GM19023 (cell line): Measurements from ENCODE around the gene CCM2.
A peak's percentile ranks its signal among the peaks of the same experiment; 100 is the strongest.
"Not testable (repeated sequence)": the region's sequence is repeated elsewhere in the genome, so short reads cannot be mapped to it uniquely, and the experiment has no call there.

Source experiments
- ATAC-seq: cut with Tn5 transposase; IDR thresholded peaks from one replicate; pipeline ENCODE4 v1.9.1; 2021; ENCODE audit warnings: mild to moderate bottlenecking, moderate library complexity; ENCODE audit not compliant: unreplicated experiment

Gene CCM2

DNA sequence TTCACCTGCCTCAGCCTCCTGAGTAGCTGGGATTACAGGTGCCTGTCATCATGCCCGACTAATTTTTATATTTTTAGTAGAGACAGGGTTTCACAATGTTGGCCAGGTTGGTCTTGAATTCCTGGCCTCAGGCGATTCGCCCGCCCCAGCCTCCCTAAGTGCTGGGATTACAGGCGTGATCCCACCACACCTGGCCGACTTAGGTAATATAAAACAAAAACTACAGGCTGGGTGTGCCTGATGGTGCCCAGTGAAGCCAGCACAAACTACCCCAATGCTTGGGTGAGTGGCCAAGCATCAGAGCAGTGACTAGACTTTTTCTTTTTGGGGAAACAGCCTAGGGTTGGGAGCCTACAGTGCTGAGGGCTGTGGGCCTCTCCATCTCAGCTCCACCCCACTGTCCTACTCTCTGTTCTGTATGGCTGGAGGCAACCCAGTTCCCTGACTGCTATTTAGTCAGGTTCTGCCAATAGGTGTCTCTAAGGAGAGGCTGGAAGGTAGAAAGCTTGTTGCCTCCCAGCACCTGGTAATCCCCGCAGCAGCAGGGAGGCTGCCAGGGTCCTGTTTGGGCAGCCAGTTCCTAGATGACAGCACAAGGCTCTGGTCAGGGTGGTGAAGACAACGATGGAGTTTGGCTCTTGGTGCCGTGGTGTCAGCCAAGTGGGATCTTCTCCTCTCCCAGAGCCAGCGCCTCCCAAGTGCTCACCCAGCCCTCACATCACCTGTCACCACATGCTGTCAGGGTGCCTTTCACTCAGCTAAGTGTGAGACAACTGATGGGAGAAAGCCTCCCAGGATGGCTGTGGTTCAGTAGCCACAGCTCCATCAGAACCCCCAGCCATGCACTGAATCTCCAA, 99.2 kb downstream of the CCM2 start:
- no peak for ATAC-seq

DNA sequence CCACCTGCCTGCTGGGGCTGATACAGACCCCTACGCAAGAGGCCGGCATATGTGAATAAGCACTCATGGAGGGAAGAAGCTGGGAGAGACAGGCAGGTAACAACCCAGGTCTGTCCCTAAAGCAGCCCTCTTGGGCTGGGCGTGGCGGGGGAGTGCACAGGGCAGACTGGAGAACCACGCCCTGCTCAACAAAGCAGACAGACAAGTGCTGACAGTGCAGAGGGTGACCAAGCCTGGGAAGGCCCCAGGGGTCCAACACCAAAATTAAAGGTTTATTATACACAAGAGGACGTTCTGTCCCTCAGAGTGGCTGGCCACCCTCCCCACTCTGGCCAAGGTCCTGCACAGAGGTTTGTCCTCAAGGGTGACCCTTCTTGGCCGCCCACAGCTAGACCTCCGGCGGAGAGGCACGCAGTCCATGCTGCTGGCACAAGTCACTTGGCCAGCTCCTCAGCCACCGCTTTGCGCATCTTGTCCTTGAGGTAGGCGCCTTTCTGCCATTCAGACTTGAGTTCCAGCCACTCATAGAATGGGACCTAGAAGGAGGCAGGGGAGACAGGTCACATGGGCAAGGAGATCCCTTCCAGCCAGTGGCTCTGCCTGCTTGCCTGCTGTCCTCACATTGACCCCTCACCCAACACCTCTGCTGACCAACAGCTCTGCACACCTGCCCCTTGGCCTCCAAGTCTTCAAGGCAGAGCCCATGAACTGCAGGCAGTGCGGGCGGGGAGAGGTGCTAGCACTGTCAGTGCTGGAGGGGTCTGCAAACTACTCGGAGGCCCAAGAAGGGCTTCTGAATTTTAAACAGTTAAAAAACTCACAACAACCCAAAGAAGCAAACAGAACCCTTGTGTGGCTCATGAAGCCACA, 100.1 kb downstream of the CCM2 start:
- no peak for ATAC-seq

DNA sequence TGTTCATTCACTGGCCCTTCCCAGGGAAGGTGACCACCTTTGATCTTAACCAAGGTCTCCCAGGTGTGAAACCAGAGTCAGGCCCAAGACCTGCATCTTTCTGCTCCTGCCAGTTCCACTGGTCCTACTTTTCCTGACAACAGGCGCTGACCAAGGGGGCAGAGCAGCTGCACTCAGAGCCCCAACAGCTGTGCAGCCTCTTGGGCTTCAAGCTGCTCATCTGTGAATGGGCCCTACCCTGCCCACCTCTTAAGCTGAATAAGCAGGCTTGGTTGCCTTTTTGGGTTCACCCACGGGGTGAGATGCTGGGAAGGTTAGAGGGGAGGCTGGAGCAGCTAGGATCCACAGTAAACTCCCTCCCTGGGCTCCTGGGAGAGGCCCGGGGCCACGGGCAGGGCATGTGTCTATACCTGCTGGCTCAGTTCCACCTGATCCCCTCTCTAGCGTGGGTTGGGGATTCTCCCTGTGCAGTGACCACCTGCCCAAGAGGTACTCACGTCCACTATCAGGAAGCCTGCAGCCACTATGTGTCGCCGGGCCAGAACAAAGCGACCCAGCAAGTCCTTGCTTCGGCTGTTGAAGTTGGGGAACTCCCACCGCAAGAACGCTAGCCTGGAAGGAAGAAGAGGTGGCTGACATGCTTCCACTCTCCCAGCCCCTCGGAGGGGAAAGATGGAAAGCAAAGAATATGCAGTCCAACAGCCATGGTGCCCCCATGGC, 100.9 kb downstream of the CCM2 start:
- ATAC-seq = no peak

DNA sequence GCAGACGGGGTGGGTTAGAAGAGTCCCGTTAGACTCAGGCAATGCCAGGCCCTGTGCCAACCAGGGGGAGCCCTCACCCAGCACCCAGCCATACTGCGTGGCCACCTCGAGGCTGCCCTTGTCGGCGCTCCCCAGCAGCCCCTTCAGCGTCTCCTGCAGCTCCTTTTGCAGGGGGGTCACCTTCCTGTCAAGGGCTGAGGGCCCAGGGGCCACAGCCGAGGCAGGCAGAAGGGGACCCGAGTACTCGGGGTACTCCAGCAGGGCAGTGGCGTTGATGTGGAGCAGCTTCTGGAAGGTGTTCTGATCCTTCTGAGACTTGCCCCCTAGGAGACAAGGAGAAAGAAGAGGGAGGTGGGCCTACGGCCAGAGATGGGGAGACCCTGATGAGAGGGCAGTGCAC, 101.7 kb downstream of the CCM2 start:
- no peak for ATAC-seq

DNA sequence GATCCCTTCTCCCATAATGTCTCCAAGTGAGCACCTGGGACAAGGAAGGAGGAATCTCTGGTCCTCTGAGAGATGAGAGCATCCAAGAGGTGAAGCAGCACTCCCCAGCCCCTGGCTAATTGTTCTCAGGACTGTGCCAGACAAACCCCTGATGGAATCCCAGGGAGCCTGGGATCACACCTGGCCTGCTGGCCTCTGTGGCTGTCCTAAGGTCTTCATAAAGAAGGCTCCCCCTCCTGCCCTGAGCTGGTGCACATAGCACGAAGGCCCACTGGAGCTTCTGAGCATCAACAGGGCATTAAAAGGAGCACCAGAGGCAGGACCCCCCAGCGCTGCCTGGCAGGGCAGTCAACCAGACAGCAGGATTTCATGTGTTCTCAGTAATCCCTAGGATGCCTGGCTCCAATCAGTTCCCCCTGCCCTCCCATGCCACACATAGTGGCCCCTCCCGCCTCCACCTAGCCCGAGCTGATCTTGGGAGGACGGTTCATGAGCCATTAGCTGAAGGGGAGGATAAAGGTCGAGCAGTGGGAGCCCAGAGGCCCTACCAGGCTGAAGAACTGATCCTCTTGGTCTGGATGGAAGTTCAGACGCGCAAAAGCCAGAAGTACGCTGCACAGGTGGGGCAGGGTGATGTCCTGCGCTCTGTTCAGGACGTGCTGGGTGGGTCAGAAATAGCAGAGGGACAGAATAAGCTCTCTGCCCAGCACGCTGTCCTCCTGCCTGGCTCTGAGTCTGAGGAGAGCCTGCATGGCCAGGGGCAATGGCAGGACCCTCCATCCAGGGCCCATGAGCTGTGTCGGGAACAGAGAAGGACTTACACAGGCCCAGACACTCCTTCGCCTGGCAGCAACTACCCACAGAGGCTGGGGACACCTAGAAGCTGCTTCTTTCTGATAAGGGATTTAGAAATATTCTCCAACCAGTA, 103.0 kb downstream of the CCM2 start:
- no peak for ATAC-seq

DNA sequence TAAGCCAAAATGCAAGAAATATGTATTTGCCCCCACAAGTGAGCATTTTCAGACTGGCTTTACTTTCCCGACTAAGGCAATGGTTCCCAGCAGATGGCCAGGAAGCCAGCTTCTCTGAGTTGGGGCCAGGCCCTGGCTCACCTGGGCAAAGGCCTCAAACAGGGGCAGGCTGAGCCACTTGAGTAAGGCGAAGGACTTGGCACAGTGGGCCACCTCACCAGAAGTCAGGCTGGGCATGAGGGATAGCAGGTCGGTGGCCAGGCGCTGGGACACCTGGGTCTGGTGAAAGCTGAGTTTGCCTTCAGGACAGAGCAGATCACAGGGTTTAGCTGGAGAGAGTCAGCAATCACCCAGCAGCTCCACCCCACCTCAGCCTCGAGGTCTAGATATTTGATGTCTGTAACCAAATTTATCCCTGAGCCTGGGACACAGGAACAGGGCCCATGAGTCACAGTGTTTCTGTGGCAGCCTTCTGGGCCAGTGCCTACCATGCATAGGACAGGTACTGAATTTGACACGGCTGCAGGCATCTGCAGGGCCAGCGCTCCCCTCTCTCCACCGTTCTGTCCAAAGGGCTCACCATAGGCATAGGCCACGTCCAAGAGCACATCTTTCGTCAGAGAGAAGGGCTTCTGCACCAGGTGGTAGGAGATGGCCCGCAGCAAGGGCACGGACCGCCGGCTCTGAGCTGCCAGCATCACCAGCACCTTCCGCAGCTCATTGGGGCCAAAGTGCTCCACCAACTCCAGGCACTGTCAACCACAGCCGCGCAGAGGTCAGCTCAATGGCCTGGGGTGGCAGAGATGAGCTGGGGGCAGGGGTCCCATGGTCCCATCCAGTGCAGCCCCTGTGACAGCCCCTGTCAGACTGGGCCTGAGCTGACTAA, 104.2 kb downstream of the CCM2 start:
- ATAC-seq = no peak

DNA sequence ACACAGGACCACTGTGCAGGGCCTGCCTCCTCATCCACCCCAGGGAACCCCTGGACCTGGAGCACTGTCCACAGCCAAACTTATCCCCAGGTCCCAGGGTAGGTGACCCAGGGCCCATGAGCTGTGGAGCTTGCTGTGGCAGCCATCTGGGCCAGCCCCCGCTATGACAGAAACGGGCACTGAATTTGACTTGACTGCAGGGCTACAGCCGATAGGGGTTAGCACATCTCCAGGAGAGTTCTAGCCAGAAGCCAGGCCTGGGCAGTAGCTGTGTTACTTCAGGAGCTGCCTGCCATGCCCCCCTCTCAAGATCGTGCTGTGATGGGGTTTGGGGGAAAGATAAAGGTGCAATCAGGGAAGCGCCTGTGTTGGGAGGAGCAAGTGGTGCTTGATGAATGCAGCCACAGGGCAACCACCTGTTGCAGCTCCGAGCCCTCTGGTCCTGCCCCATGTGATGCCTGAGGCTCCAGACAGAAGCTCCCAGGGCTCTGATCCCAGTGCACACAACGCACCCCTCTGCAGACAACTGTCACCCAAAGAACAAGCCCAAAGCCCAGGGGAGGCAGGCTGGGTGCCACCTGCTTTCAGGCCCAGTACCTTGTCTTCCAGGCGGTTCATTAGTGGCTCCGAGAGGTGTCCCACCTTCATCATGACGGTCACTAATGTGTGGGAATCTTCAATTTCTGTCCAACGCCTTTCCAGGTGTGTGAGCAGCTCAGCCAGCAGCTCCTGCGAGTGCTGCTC, 105.0 kb downstream of the CCM2 start:
- ATAC-seq = no peak

DNA sequence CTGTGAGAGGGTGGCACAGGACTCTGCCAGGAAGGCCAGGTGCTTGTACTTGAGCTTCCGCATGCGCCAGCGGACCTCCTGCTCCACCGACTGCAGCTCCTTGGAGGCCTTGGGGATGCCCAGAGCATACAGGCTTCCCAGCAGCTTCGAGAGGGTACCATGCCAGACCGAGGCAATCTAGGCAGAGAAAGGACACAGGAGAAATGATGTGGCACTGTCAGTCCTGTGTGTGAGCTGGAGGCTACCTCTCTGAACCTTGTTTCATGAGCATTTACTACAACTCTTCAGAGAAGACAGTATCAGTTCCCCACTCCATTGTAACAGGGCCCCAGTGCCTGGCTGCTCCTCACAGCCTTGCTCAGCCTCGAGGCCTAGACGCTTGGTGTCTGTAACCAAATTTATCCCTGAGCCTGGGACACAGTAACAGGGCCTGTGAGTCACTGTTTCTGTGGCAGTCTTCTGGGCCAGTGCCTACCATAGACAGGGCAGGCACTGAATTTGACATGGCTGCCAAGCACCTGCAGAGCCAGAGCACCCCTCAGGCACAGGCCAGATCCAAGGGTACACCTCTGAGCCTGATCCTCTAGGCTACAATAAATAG, 105.7 kb downstream of the CCM2 start:
- no peak for ATAC-seq

DNA sequence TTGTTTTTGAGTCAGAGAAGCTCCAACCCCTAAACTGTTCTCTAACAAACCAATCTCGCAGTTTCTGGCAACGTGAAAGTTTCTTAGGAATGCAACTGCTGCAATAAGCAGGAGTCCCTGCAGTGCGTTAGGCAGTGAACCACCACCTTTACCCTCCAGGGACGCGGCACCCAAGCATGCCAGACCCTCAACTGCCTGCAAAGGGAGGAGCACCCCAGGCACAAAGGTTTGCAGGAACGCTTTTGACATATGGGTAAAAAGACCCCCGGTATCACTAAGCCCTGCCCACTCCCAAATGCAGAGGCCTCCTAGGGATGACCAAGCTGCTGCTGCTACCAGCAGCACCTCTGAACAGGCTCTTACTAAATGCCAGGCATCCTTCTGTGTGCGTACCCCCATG, 106.8 kb downstream of the CCM2 start:
- ATAC-seq = no peak

DNA sequence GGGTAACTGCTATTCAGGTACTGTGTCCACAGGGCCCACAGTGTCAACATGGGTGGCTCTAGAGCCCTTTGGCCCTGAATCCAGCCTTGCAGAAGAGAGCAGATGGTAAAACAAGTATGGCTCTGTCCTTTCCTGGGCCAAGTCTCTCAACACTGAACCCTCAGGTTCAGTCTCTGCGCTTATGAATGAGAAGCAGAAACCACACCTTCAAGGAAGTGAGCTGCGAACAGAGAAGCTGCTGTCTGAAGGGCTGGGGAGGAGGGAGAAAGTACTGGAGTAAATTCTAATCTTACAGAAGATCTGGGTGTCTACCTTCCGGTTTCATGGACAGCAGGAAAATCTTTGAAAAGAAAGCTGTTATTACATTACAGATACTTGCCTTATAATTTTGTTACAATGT, 107.4 kb downstream of the CCM2 start:
- no peak for ATAC-seq

DNA sequence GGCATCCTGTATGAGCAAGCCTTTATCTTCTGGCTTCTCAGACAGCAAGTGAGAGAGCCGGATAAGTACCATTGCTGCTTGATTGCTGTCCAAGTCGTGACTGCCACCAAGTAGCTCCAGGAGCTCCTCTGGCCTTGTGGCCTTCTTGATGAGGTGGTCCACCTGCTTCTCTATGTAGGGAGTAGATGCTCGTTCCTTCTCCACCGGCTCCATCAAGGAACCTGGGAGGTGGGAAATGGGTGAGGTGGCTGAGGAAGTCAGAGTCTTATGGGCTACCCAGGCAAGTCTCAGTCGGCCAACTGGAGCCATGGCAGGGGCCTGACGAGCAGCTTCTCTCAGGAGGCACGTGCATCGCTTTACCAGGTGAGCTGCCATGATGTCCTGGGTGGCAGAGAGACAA, 108.9 kb downstream of the CCM2 start:
- no peak for ATAC-seq

DNA sequence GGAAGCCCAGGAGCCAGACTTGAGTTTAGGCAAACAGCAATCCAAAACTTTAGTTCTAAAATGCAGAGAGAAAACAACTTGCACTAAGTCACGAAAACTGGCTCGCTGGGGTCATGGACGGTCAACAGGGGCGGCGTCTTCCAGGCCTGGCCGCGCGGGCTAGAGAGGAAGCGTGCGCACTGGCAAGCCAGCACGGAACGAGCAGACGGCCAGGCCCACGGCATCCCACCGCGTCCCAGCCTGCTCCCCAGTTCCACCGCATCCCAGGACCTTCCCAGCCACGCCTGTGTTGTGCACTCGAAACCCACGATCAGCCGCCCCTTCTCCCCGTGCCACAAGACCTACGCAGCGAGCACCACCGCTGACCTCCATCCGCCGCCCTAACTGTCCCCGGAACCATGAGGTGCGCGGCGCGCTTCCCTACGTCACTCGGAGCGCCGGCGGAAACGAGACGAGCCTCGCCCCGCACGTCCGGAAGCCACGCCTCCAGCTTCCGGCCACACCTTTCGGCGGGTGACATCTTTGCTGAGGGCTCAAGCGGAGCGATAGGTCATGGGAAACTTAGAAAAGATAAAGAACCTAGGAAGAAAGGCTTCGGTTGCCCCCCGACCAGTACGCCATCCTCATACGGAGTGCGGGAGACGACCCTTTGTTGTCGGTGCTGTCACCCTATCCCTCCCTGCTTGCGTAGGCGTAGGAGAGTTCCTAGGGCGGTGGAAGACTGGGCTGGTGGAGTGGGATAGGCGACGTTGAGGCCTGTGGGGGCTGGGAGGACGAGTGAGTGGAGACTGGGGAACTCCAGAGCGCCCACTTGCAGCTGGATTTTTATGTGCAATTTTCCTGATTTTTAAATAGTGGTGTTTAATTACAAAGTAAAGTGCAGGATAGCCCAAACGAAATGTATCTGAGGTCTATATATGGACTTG, 111.6 kb downstream of the CCM2 start, which contains the start of gene TBRG4:
Gene TBRG4, minus strand, starts transcription at position 400 of the 926 bp plus-strand sequence. CDS start 2,460 bp downstream, outside the sequence.
- ATAC-seq = peak; percentile 93

DNA sequence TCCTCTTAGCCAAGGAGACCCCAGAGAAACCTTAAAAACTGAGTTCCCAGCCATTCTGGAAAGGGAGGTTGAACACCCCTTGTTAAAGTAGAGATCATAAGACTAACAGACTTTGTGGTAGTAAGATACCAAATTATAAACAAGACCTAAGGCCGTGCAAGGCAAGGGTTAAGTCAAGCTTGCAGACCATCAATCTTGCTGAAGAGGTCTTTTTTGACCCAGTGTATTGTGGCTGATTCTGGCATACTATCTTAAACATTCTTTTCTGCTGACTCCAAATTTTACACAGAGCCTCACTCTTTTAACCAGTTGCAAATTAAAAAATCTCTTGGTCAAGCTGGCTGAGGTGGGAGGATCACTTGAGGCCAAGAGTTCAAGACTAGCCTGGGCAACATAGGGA, 112.6 kb downstream of the CCM2 start:
- no peak for ATAC-seq

DNA sequence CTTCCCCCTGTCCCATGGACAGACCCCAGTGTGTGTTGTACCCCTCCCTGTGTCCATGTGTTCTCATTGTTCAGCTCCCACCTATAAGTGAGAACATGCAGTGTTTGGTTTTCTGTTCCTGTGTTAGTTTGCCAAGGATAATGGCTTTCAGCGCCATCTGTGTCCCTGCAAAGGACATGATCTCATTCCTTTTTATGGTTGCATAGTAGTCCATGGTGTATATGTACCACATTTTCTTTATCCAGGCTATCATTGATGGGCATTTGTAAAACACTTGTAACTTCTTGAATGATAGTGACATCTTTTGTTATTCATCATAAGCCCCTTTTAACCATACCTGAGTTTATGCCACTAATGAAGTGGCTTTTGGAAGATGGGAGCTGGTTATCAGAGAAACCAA, 114.3 kb downstream of the CCM2 start:
- not testable (repeated sequence) for ATAC-seq

DNA sequence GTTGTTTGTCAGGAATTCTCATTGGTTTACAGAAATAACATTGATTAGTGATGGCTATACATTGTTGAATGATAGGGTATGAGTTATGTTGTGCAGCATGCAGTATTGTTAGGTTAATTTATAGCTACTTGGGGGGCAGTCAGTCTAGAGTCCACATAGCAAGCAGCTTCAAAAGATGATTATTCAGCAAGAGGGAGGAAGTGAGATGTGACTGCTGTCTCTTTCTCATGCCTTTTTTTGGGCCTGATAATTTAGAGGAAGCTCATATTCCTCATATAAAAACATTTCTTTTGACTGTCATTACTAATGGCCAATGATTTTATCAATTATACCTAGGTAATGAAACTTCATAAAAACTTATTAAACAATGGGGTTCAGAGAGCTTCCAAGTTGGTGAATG, 114.9 kb downstream of the CCM2 start:
- no peak for ATAC-seq

DNA sequence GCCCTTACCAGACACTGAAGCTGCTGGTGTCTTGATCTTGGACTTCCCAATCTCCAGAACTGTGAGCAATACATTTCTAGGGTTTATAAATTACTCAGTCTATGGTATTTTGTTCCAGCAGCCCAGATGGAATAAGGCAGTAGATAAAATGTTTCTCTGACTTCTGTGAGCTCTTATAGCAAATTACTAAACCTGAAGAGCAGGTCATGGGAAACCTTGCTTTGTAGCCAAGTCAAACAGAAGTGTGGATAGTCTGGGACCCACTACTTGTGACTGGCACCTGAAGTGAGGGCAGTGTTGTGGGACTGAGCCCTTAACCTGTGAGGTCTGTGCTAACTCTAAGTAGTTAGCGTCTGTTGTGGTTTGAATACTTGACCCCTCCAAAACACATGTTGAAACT, 116.0 kb downstream of the CCM2 start:
- ATAC-seq = no peak

DNA sequence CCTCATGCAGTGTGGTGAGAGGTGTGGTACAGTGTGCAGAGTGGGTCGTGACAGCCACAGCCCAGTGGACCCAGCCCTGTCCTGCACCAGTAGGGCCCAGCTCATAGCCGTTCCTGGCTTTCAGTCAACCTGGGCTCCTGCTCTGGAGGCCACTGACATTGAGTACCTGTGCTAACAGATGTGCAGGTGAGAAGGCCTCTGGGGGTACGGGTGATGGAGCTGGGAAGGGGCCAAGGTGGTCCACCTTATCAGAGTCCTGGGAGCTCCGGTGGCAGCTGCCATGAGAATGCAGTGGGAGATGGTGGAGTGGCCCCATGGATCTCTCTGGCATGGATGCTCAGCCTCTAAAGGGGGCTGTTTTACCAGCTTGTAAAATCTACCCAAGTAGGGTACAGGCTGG, 117.6 kb downstream of the CCM2 start:
- ATAC-seq = no peak
